Measurements from ENCODE around the gene VCAN.
A peak's percentile ranks its signal among the peaks of the same experiment; 100 is the strongest.

The VCAN gene

DNA sequence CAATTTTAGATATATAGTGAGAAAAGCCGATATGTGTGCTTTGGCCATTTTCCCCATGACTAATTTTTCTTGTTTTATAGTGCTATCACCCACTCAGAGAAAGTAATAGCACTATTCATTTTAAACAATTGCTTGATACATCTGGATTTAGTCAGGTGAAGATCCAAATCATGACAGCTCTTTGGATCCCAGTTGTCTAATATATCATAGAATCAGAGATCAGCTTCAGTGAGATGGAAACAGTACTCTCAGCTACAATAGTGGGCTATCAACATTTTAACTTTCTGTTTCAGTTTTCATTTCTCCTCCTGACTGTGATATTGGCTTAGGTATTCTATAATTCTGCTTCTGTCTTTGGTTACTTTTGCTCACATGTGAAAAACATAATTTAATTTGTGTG, 38.7 kb downstream of the VCAN start:
- H2AFZ ChIP-seq (ENCODE audit: low read length), result no peak overlapping the region
- H3K9ac ChIP-seq (ENCODE audit: low read depth, low read length, poor library complexity), result no peak overlapping the region
- no peak overlapping the region for H4K8ac ChIP-seq (ENCODE audit: low read depth, low read length)
- H3K4me3 ChIP-seq (ENCODE audit: low read length in 2 of 2), result no peak overlapping the region
- WGBS, 2 donors (ENCODE audit: extremely low coverage in 2 of 2, insufficient read length in 2 of 2, insufficient replicate concordance in 1 of 2), result no CpG with 5 or more reads among the region's 1 CpG
- no peaks in the 10 kb centered on the region for H3K27me3 ChIP-seq (ENCODE audit: control insufficient read depth in 3 of 3, insufficient read depth in 3 of 3, low read depth in 1 of 3, low read length in 3 of 3)
- H3K36me3 ChIP-seq (replicated peaks in 1 of 2; ENCODE audit: control insufficient read depth in 2 of 2, insufficient read depth in 2 of 2, low read length in 2 of 2), result peaks cover 7 to 100% of the 10 kb centered on the region in 2 donors
- no peak overlapping the region for H2AK5ac ChIP-seq (ENCODE audit: low read depth, low read length)
- peaks cover 2 to 5% of the 10 kb centered on the region in 2 donors for H3K4me1 ChIP-seq (ENCODE audit: control insufficient read depth in 2 of 2, insufficient read depth in 1 of 2, low read depth in 1 of 2, low read length in 2 of 2)
- H2BK15ac ChIP-seq (ENCODE audit: low read length), result no peak overlapping the region
- H2BK5ac ChIP-seq (ENCODE audit: low read length), result no peak overlapping the region
- H3K9me3 ChIP-seq (replicated peaks in 1 of 2; ENCODE audit: control insufficient read depth in 2 of 2, insufficient read depth in 1 of 2, low read depth in 1 of 2, low read length in 2 of 2), result peaks cover 4 to 9% of the 10 kb centered on the region in 2 donors
- H2BK12ac ChIP-seq (ENCODE audit: low read length), result no peak overlapping the region
- H3K18ac ChIP-seq (ENCODE audit: low read length), result no peak overlapping the region
- H3K79me1 ChIP-seq (ENCODE audit: low read depth, low read length), result no peaks in the 10 kb centered on the region
- no peak overlapping the region for H3K23ac ChIP-seq (ENCODE audit: low read depth, low read length, poor library complexity)
- no peak overlapping the region for H3K14ac ChIP-seq (ENCODE audit: low read length)
- no peak overlapping the region for H4K91ac ChIP-seq (ENCODE audit: low read depth, low read length, poor library complexity)
- DNase-seq (ENCODE audit: low spot score), result no peak
- no peak overlapping the region for H3K27ac ChIP-seq (replicated peaks; ENCODE audit: low read length)
- H3K4ac ChIP-seq (ENCODE audit: low read length), result no peak overlapping the region
- no peak overlapping the region for H2BK120ac ChIP-seq (ENCODE audit: low read depth, low read length)
- no peak overlapping the region for H3K4me2 ChIP-seq (ENCODE audit: insufficient read depth, low read length, poor library complexity, severe bottlenecking)

DNA sequence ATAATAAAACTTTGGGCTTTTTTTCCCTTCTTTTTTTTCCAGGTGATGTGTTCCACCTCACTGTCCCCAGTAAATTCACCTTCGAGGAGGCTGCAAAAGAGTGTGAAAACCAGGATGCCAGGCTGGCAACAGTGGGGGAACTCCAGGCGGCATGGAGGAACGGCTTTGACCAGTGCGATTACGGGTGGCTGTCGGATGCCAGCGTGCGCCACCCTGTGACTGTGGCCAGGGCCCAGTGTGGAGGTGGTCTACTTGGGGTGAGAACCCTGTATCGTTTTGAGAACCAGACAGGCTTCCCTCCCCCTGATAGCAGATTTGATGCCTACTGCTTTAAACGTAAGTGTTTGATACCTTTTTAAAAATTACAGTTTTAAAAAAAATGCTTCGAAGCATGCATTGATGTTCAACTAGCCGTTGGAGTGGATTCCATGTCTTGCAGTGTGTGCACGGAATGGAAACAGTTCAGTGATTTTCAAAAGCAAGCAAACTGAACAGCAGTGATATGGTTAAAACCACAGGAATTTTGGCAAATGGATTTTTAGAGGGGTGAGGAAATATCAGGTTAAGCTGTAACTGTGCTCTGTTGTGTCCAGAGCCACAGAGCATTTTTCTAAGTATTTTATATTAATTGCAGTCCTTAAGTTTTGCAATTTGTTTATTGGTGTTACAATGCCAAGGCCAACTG, 40.7 kb downstream of the VCAN start:
- H2BK5ac ChIP-seq (ENCODE audit: low read length), result no peak overlapping the region
- no peak overlapping the region for H2BK120ac ChIP-seq (ENCODE audit: low read depth, low read length)
- H3K9me3 ChIP-seq (replicated peaks in 1 of 2; ENCODE audit: control insufficient read depth in 2 of 2, insufficient read depth in 1 of 2, low read depth in 1 of 2, low read length in 2 of 2), result peaks cover 0 to 2% of the 10 kb centered on the region in 2 donors
- DNase-seq (ENCODE audit: low spot score), result no peak
- H3K4me3 ChIP-seq (ENCODE audit: low read length in 2 of 2), result no peak overlapping the region
- no peak overlapping the region for H3K4ac ChIP-seq (ENCODE audit: low read length)
- H3K36me3 ChIP-seq (replicated peaks in 1 of 2; ENCODE audit: control insufficient read depth in 2 of 2, insufficient read depth in 2 of 2, low read length in 2 of 2), result peaks cover 3 to 100% of the 10 kb centered on the region in 2 donors
- H3K23ac ChIP-seq (ENCODE audit: low read depth, low read length, poor library complexity), result peak overlapping the region; percentile 30
- H3K4me2 ChIP-seq (ENCODE audit: insufficient read depth, low read length, poor library complexity, severe bottlenecking), result no peak overlapping the region
- H3K79me1 ChIP-seq (ENCODE audit: low read depth, low read length), result no peaks in the 10 kb centered on the region
- no peak overlapping the region for H2AFZ ChIP-seq (ENCODE audit: low read length)
- no peak overlapping the region for H2BK12ac ChIP-seq (ENCODE audit: low read length)
- H3K9ac ChIP-seq (ENCODE audit: low read depth, low read length, poor library complexity), result no peak overlapping the region
- no peak overlapping the region for H3K14ac ChIP-seq (ENCODE audit: low read length)
- WGBS, 2 donors (ENCODE audit: extremely low coverage in 2 of 2, insufficient read length in 2 of 2, insufficient replicate concordance in 1 of 2), result no CpG with 5 or more reads among the region's 13 CpGs
- H4K91ac ChIP-seq (ENCODE audit: low read depth, low read length, poor library complexity), result no peak overlapping the region
- peaks cover 2 to 5% of the 10 kb centered on the region in 2 donors for H3K4me1 ChIP-seq (ENCODE audit: control insufficient read depth in 2 of 2, insufficient read depth in 1 of 2, low read depth in 1 of 2, low read length in 2 of 2)
- no peak overlapping the region for H3K18ac ChIP-seq (ENCODE audit: low read length)
- no peak overlapping the region for H4K8ac ChIP-seq (ENCODE audit: low read depth, low read length)
- no peak overlapping the region for H2BK15ac ChIP-seq (ENCODE audit: low read length)
- H3K27me3 ChIP-seq (ENCODE audit: control insufficient read depth in 3 of 3, insufficient read depth in 3 of 3, low read depth in 1 of 3, low read length in 3 of 3), result no peaks in the 10 kb centered on the region
- no peak overlapping the region for H3K27ac ChIP-seq (replicated peaks; ENCODE audit: low read length)
- H2AK5ac ChIP-seq (ENCODE audit: low read depth, low read length), result no peak overlapping the region

DNA sequence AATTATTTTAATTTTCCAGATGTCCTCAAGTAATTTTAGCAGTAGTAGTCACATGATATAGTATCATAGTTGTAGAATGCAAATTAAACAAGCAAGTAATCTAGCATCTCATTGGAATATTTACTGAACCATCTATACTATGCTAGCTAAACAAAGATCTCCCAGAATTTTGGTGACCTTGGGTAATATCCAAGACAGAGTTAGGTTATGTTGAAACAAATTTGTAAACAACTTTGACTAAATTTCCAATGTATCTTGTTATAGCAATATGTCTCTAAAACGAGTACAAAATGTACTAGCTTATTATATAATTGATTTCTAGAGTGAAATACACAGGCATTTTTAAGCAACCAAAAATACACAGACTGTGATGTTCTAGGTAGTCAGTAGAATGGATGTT, 41.5 kb downstream of the VCAN start:
- no peak overlapping the region for H3K4me3 ChIP-seq (ENCODE audit: low read length in 2 of 2)
- no peak overlapping the region for H3K14ac ChIP-seq (ENCODE audit: low read length)

DNA sequence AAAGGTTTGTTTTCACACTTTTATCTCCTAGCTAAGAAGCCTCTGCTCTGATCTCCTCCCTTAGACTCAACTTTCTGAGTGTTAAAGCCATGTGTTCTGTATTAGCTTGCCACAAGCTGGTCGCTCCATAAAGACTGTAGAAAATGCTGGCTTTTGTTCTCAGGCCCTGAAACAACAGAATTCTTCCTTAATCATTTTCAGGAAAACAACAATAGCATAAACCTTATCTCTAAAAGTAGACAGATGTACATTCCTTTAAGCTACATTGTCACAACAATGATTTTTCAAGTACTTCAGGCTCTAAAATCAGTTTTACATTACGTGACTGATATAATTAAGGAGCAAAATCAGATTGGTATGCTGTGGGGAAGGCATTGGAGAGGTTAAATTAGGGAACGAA, 41.9 kb downstream of the VCAN start:
- Histone ChIP-seq H3K4me3 (ENCODE audit: low read length in 2 of 2) (no peak overlapping the region), H3K27ac (replicated peaks; ENCODE audit: low read length) (no peak overlapping the region)
- no CpG with 5 or more reads among the region's 3 CpGs for WGBS, 2 donors (ENCODE audit: extremely low coverage in 2 of 2, insufficient read length in 2 of 2, insufficient replicate concordance in 1 of 2)

More for the DNA sequence above, 41.5 kb downstream of the VCAN start:
- Histone ChIP-seq H2BK120ac (ENCODE audit: low read depth, low read length) (no peak overlapping the region), H2AFZ (ENCODE audit: low read length) (no peak overlapping the region), H4K8ac (ENCODE audit: low read depth, low read length) (no peak overlapping the region), H3K9ac (ENCODE audit: low read depth, low read length, poor library complexity) (no peak overlapping the region), H2BK15ac (ENCODE audit: low read length) (no peak overlapping the region), H2BK5ac (ENCODE audit: low read length) (no peak overlapping the region), H3K23ac (ENCODE audit: low read depth, low read length, poor library complexity) (no peak overlapping the region), H4K91ac (ENCODE audit: low read depth, low read length, poor library complexity) (no peak overlapping the region), H3K36me3 (replicated peaks in 1 of 2; ENCODE audit: control insufficient read depth in 2 of 2, insufficient read depth in 2 of 2, low read length in 2 of 2) (peaks cover 3 to 100% of the 10 kb centered on the region in 2 donors), H2AK5ac (ENCODE audit: low read depth, low read length) (no peak overlapping the region), H3K27me3 (ENCODE audit: control insufficient read depth in 3 of 3, insufficient read depth in 3 of 3, low read depth in 1 of 3, low read length in 3 of 3) (no peaks in the 10 kb centered on the region), H3K27ac (replicated peaks; ENCODE audit: low read length) (no peak overlapping the region), H3K4me1 (ENCODE audit: control insufficient read depth in 2 of 2, insufficient read depth in 1 of 2, low read depth in 1 of 2, low read length in 2 of 2) (peaks cover 2 to 5% of the 10 kb centered on the region in 2 donors), H3K9me3 (replicated peaks in 1 of 2; ENCODE audit: control insufficient read depth in 2 of 2, insufficient read depth in 1 of 2, low read depth in 1 of 2, low read length in 2 of 2) (no peaks in the 10 kb centered on the region), H2BK12ac (ENCODE audit: low read length) (no peak overlapping the region), H3K4ac (ENCODE audit: low read length) (no peak overlapping the region), H3K4me2 (ENCODE audit: insufficient read depth, low read length, poor library complexity, severe bottlenecking) (no peak overlapping the region), H3K79me1 (ENCODE audit: low read depth, low read length) (no peaks in the 10 kb centered on the region), H3K18ac (ENCODE audit: low read length) (no peak overlapping the region)
- no peak for DNase-seq (ENCODE audit: low spot score)
- WGBS, 2 donors (ENCODE audit: extremely low coverage in 2 of 2, insufficient read length in 2 of 2, insufficient replicate concordance in 1 of 2), result no CpG with 5 or more reads among the region's 1 CpG

More for the DNA sequence above, 41.9 kb downstream of the VCAN start:
- H3K27me3 ChIP-seq (ENCODE audit: control insufficient read depth in 3 of 3, insufficient read depth in 3 of 3, low read depth in 1 of 3, low read length in 3 of 3), result no peaks in the 10 kb centered on the region
- no peak overlapping the region for H4K8ac ChIP-seq (ENCODE audit: low read depth, low read length)
- no peak for DNase-seq (ENCODE audit: low spot score)
- H3K4me2 ChIP-seq (ENCODE audit: insufficient read depth, low read length, poor library complexity, severe bottlenecking), result no peak overlapping the region
- no peak overlapping the region for H3K9ac ChIP-seq (ENCODE audit: low read depth, low read length, poor library complexity)
- no peak overlapping the region for H2BK15ac ChIP-seq (ENCODE audit: low read length)
- no peak overlapping the region for H3K23ac ChIP-seq (ENCODE audit: low read depth, low read length, poor library complexity)
- no peaks in the 10 kb centered on the region for H3K9me3 ChIP-seq (replicated peaks in 1 of 2; ENCODE audit: control insufficient read depth in 2 of 2, insufficient read depth in 1 of 2, low read depth in 1 of 2, low read length in 2 of 2)
- peaks cover 2 to 5% of the 10 kb centered on the region in 2 donors for H3K4me1 ChIP-seq (ENCODE audit: control insufficient read depth in 2 of 2, insufficient read depth in 1 of 2, low read depth in 1 of 2, low read length in 2 of 2)
- H3K4ac ChIP-seq (ENCODE audit: low read length), result no peak overlapping the region
- H3K18ac ChIP-seq (ENCODE audit: low read length), result no peak overlapping the region
- no peak overlapping the region for H3K14ac ChIP-seq (ENCODE audit: low read length)
- H2AFZ ChIP-seq (ENCODE audit: low read length), result no peak overlapping the region
- H4K91ac ChIP-seq (ENCODE audit: low read depth, low read length, poor library complexity), result no peak overlapping the region
- no peak overlapping the region for H2BK120ac ChIP-seq (ENCODE audit: low read depth, low read length)
- H3K79me1 ChIP-seq (ENCODE audit: low read depth, low read length), result no peaks in the 10 kb centered on the region
- H2AK5ac ChIP-seq (ENCODE audit: low read depth, low read length), result no peak overlapping the region
- no peak overlapping the region for H2BK12ac ChIP-seq (ENCODE audit: low read length)
- H3K36me3 ChIP-seq (replicated peaks in 1 of 2; ENCODE audit: control insufficient read depth in 2 of 2, insufficient read depth in 2 of 2, low read length in 2 of 2), result peaks cover 3 to 100% of the 10 kb centered on the region in 2 donors
- H2BK5ac ChIP-seq (ENCODE audit: low read length), result no peak overlapping the region

All from neuronal stem cell (in vitro differentiated cells).